Activated CD4-positive, alpha-beta memory T cell treated with anti-CD3 and anti-CD28 coated beads for 36 hours (primary cell): ENCODE measurements around the gene JARID2. TPM values are rescaled to one million over a fixed set of nuclear protein-coding genes. Genes with fewer than 3 reads are reported as not detected.

ENCODE experiments used
- CTCF ChIA-PET: fragments of 350-600 bp; sonication (Branson Sonifier 250); formaldehyde crosslinking; loops from one replicate; lab custom pipeline; 2021; ENCODE audit warnings: antibody characterized with exemption, inconsistent platforms; lab: Charles Lee
- POLR2A ChIA-PET: fragments of 350-600 bp; sonication (Branson Sonifier 250); formaldehyde crosslinking; loops from one replicate; lab custom pipeline; 2021; ENCODE audit warnings: antibody characterized with exemption; lab: Charles Lee
- DNase-seq: peaks from one replicate; pipeline ENCODE4 v3.0.0-alpha.2; 2020
- H3K27ac Mint-ChIP-seq: one replicate; pipeline ENCODE4 v1.8.0; 2021; ENCODE audit warnings: mixed read lengths
- H3K27me3 Mint-ChIP-seq: one replicate; pipeline ENCODE4 v1.8.0; 2021; ENCODE audit warnings: mixed read lengths
- H3K36me3 Mint-ChIP-seq: one replicate; pipeline ENCODE4 v1.8.0; 2021; ENCODE audit warnings: mixed read lengths
- H3K4me1 Mint-ChIP-seq: one replicate; pipeline ENCODE4 v1.8.0; 2021; ENCODE audit warnings: low read depth, mixed read lengths
- H3K4me3 Mint-ChIP-seq: one replicate; pipeline ENCODE4 v1.8.0; 2021; ENCODE audit warnings: mild to moderate bottlenecking, mixed read lengths
- H3K9me3 Mint-ChIP-seq: one replicate; pipeline ENCODE4 v1.8.0; 2021; ENCODE audit warnings: mixed read lengths
- intact Hi-C: fragments of 100-400 bp; cut with micrococcal nuclease; formaldehyde crosslinking; loops from one replicate; pipeline ENCODE4 v1.15.1; 2023
- total RNA-seq, 2 experiments: library from RNA; stranded (reverse); gene quantifications; one replicate each; pipeline ENCODE4 v1.2.3, GENCODE V29; 2021

JARID2 gene
- total RNA-seq, 2 experiments from 2014 or later = 41.4 to 44.0 TPM

GRCh38 chr6:15479761-15480160 is 233.9 kb downstream of the JARID2 start:
- H3K4me3 Mint-ChIP-seq = no peak overlapping the region
- H3K27ac Mint-ChIP-seq = no peak overlapping the region
- ChIA-PET POLR2A (no interaction called here), CTCF (interaction anchor here (1.0 to 1.3 kb wide), 2 partner anchors 11 to 144 kb away, joined by 3 read pairs; no protein-coding TSS in a partner anchor)
- H3K36me3 Mint-ChIP-seq = peaks cover 24% of the 10 kb centered on the region
- no peak for DNase-seq
- H3K27me3 Mint-ChIP-seq = no peaks in the 10 kb centered on the region
- intact Hi-C loops = loop anchor here (10.0 kb wide), 1 partner anchor 605 kb away; no protein-coding TSS in a partner anchor
- H3K9me3 Mint-ChIP-seq = no peaks in the 10 kb centered on the region
- peaks cover 55% of the 10 kb centered on the region for H3K4me1 Mint-ChIP-seq

- no peaks in the 10 kb centered on the region for H3K27me3 Mint-ChIP-seq
- peaks cover 50% of the 10 kb centered on the region for H3K4me1 Mint-ChIP-seq
- no peak for DNase-seq
- H3K36me3 Mint-ChIP-seq = peaks cover 16% of the 10 kb centered on the region
- intact Hi-C loops = loop anchor here (10.0 kb wide), 1 partner anchor 606 kb away; no protein-coding TSS in a partner anchor
- no peak overlapping the region for H3K27ac Mint-ChIP-seq
- POLR2A ChIA-PET = no interaction called here
- CTCF ChIA-PET = interaction anchor here (1.0 to 1.3 kb wide), 2 partner anchors 10 to 143 kb away, joined by 3 read pairs; no protein-coding TSS in a partner anchor
- no peak overlapping the region for H3K4me3 Mint-ChIP-seq
- no peaks in the 10 kb centered on the region for H3K9me3 Mint-ChIP-seq
These were observed 234.7 kb downstream of the JARID2 start for GRCh38 chr6:15480525-15480924.

GRCh38 chr6:15481390-15482291 is 235.8 kb downstream of the JARID2 start:
- DNase-seq = peak; percentile 54
- CTCF ChIA-PET = interaction anchor here (1.0 kb wide), 1 partner anchor 11 kb away, joined by 4 read pairs; no protein-coding TSS in a partner anchor
- Mint-ChIP-seq H3K4me3 (no peak overlapping the region), H3K27ac (peak overlapping the region; percentile 69), H3K27me3 (no peaks in the 10 kb centered on the region), H3K4me1 (peaks cover 48% of the 10 kb centered on the region), H3K9me3 (no peaks in the 10 kb centered on the region), H3K36me3 (peaks cover 15% of the 10 kb centered on the region)
- intact Hi-C loops = loop anchor here (10.0 kb wide), 1 partner anchor 607 kb away; no protein-coding TSS in a partner anchor
- POLR2A ChIA-PET = no interaction called here

- CTCF ChIA-PET = no interaction called here
- H3K4me3 Mint-ChIP-seq = no peak overlapping the region
- H3K4me1 Mint-ChIP-seq = peaks cover 36% of the 10 kb centered on the region
- intact Hi-C loops = loop anchor here (10.0 kb wide), 1 partner anchor 608 kb away; no protein-coding TSS in a partner anchor
- no peak for DNase-seq
- H3K27me3 Mint-ChIP-seq = no peaks in the 10 kb centered on the region
- no peaks in the 10 kb centered on the region for H3K9me3 Mint-ChIP-seq
- H3K27ac Mint-ChIP-seq = no peak overlapping the region
- peaks cover 18% of the 10 kb centered on the region for H3K36me3 Mint-ChIP-seq
- POLR2A ChIA-PET = no interaction called here
These were observed 237.2 kb downstream of the JARID2 start for GRCh38 chr6:15483060-15483459.

- H3K27me3 Mint-ChIP-seq = no peaks in the 10 kb centered on the region
- no peak for DNase-seq
- H3K9me3 Mint-ChIP-seq = no peaks in the 10 kb centered on the region
- peaks cover 25% of the 10 kb centered on the region for H3K36me3 Mint-ChIP-seq
- intact Hi-C loops = loop anchor here (10.0 kb wide), 1 partner anchor 609 kb away; no protein-coding TSS in a partner anchor
- H3K4me3 Mint-ChIP-seq = no peak overlapping the region
- ChIA-PET POLR2A (no interaction called here), CTCF (no interaction called here)
- peak overlapping the region; percentile 44 for H3K27ac Mint-ChIP-seq
- peaks cover 34% of the 10 kb centered on the region for H3K4me1 Mint-ChIP-seq
These were observed 238.3 kb downstream of the JARID2 start for GRCh38 chr6:15484140-15484539.

- DNase-seq = no peak
- POLR2A ChIA-PET = no interaction called here
- no peak overlapping the region for H3K4me3 Mint-ChIP-seq
- CTCF ChIA-PET = no interaction called here
- H3K36me3 Mint-ChIP-seq = peaks cover 28% of the 10 kb centered on the region
- no peaks in the 10 kb centered on the region for H3K27me3 Mint-ChIP-seq
- no peak overlapping the region for H3K27ac Mint-ChIP-seq
- no peaks in the 10 kb centered on the region for H3K9me3 Mint-ChIP-seq
- intact Hi-C loops = loop anchor here (10.0 kb wide), 1 partner anchor 610 kb away; no protein-coding TSS in a partner anchor
- peaks cover 38% of the 10 kb centered on the region for H3K4me1 Mint-ChIP-seq
These were observed 239.0 kb downstream of the JARID2 start for GRCh38 chr6:15484821-15485220.

- Mint-ChIP-seq H3K36me3 (peaks cover 27% of the 10 kb centered on the region), H3K9me3 (no peaks in the 10 kb centered on the region), H3K27ac (peak overlapping the region; percentile 38), H3K4me3 (no peak overlapping the region), H3K27me3 (no peaks in the 10 kb centered on the region), H3K4me1 (peaks cover 42% of the 10 kb centered on the region)
- ChIA-PET CTCF (no interaction called here), POLR2A (interaction anchor here (0.6 to 0.7 kb wide), 2 partner anchors 238 to 609 kb away, joined by 3 read pairs; no protein-coding TSS in a partner anchor)
- intact Hi-C loops = loop anchor here (10.0 kb wide), 1 partner anchor 611 kb away; no protein-coding TSS in a partner anchor
- DNase-seq = no peak
These were observed 240.1 kb downstream of the JARID2 start for GRCh38 chr6:15485936-15486335.

DNA sequence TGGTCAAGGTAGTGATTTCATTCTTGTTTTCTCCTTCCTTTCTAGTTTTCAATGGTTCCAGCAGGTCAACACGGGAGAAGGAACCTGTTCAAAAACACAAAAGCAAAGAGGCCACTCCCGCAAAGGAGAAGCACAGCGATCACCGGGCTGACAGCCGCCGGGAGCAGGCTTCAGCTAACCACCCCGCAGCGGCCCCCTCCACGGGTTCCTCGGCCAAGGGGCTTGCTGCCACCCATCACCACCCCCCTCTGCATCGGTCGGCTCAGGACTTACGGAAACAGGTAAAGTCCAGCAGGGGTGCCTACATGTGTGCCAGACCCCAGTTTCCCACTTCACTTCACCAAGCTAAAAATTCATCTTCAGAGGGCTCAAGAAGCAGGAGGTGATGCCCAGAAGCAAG is 241.4 kb downstream of the JARID2 start:
- H3K4me1 Mint-ChIP-seq = peaks cover 42% of the 10 kb centered on the region
- H3K36me3 Mint-ChIP-seq = peaks cover 34% of the 10 kb centered on the region

GRCh38 chr6:15489261-15489962 is 243.5 kb downstream of the JARID2 start:
- CTCF ChIA-PET = interaction anchor here (1.7 kb wide), 1 partner anchor 134 kb away, joined by 10 read pairs; no protein-coding TSS in a partner anchor
- POLR2A ChIA-PET = no interaction called here
- Mint-ChIP-seq H3K4me3 (no peak overlapping the region), H3K9me3 (no peaks in the 10 kb centered on the region), H3K27me3 (no peaks in the 10 kb centered on the region), H3K36me3 (peaks cover 40% of the 10 kb centered on the region), H3K4me1 (peaks cover 35% of the 10 kb centered on the region), H3K27ac (peak overlapping the region; percentile 46)
- intact Hi-C loops = loop anchor here (10.0 kb wide), 1 partner anchor 615 kb away; no protein-coding TSS in a partner anchor
- DNase-seq = no peak

More for the DNA sequence above, 241.4 kb downstream of the JARID2 start:
- ChIA-PET POLR2A (no interaction called here), CTCF (no interaction called here)
- Mint-ChIP-seq H3K4me3 (no peak overlapping the region), H3K9me3 (no peaks in the 10 kb centered on the region), H3K27ac (peak overlapping the region; percentile 25), H3K27me3 (no peaks in the 10 kb centered on the region)
- no peak for DNase-seq
- intact Hi-C loops = loop anchor here (10.0 kb wide), 1 partner anchor 612 kb away; no protein-coding TSS in a partner anchor

- intact Hi-C loops = loop anchor here (1.0 to 10.0 kb wide), 6 partner anchors 133 to 1279 kb away; no protein-coding TSS in a partner anchor
These were observed 244.6 kb downstream of the JARID2 start for GRCh38 chr6:15490242-15491100.

More at GRCh38 chr6:15490242-15491100, 244.6 kb downstream of the JARID2 start:
- H3K4me1 Mint-ChIP-seq = peaks cover 35% of the 10 kb centered on the region
- H3K9me3 Mint-ChIP-seq = no peaks in the 10 kb centered on the region
- DNase-seq = no peak
- no peaks in the 10 kb centered on the region for H3K27me3 Mint-ChIP-seq
- POLR2A ChIA-PET = no interaction called here
- peaks cover 42% of the 10 kb centered on the region for H3K36me3 Mint-ChIP-seq
- H3K4me3 Mint-ChIP-seq = no peak overlapping the region
- CTCF ChIA-PET = interaction anchor here (1.1 to 1.7 kb wide), 3 partner anchors 10 to 133 kb away, joined by 3 to 10 read pairs (median 3); no protein-coding TSS in a partner anchor
- H3K27ac Mint-ChIP-seq = peak overlapping the region; percentile 46
